T-helper 1 cell treated with Interleukin-12 subunit alpha and Interleukin-12 subunit beta and Interleukin-4 antibody, amounts not matched to agents 30 ng/mL and 1 ng/mL, for 36 hours (primary cell): ENCODE measurements around the gene CFAP77. TPM values are rescaled to one million over a fixed set of nuclear protein-coding genes. Genes with fewer than 3 reads are reported as not detected.
"Not testable (repeated sequence)": the region's sequence is repeated elsewhere in the genome, so short reads cannot be mapped to it uniquely, and the experiment has no call there.

Experiments
- intact Hi-C: fragments of 100-400 bp; cut with micrococcal nuclease; formaldehyde crosslinking; loops from one replicate; pipeline ENCODE4 v1.15.1; 2024
- total RNA-seq: library from RNA; stranded (reverse); gene quantifications from 2 replicates; pipeline ENCODE4 v1.2.3, GENCODE V29; 2022

Gene CFAP77
- total RNA-seq, 1 donor from 2014 or later, result not detected

DNA sequence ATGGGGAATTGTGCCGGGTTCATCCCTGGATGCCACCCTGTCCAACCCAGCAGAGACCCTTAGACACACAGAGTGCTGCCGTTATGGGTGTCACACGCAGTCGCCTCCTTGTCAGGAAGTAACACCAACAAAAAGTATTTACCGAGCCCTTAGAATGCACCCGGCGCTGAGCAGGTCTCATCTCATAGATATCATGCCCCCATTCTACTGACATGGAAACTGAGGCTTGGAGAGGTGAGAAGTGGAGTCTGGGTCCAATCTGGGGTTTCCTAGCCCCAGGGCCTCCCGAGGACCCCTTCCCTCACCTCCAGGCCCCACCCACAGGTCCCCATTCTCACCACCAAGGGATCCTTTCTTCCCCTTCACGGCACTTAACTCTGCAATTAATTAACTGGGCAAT is 135.6 kb downstream of the CFAP77 start:
- intact Hi-C loops, result no loop called here

- intact Hi-C loops, result no loop called here
Measured at GRCh38 chr9:132546148-132547051, 136.4 kb downstream of the CFAP77 start.

GRCh38 chr9:132547052-132547431 is 137.0 kb downstream of the CFAP77 start:
- intact Hi-C loops, result no loop called here

DNA sequence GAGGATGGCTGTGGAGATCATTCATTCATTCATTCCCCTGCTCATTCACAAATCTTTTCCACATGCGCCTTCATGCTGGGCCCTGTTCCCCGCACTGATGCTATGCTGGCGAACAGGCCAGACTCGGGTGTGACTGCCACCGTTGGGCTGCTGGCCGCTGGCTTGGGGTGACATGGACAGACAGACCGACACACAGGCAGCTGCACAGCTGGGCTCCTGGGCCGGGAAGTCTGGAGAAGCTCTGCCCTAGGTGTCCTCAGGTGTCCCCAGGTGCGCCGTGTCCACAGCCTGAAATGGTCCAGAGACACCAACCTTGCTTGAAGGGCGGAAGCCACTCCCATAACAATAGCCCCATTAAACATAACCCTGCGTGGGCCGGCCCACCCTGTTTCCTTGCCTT is 137.4 kb downstream of the CFAP77 start:
- intact Hi-C loops, result no loop called here

DNA sequence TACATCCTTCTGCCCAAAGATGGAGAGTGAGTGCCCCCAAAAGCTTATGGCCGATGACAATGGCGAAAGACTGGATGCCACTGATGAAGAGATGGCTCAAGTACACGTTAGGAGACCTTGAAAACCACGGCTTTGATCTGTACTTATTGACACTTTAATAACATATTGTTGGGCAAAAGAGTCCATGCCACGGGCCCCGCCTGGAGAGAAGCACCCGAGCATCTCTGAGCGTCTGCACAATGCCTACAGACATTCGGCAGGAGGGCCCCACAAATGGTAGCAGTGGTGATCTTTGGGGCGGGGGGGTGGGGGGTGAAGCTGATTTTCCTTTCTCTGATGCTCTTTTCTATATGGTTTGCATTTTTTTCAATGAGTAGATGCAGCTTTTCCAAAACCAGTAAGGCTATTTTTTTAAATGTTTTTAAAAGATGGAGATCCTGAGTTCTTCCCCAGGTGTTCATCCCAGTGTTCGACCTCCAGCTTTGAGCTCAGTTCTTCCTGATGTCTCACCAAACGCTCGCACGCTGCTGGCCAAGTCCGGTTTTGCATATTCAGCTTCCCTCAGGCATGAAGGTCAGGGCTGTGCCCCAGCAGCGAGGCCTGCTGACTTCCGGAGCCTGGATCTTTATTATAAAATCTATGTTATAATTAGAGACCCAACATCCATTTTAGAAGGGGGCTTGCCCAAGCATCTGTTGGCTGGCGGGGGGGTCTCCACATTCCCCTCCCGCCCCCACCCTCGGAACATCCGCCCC is 138.1 kb downstream of the CFAP77 start:
- intact Hi-C loops, result no loop called here

- intact Hi-C loops, result no loop called here
Measured at GRCh38 chr9:132548751-132549640, 139.0 kb downstream of the CFAP77 start.

GRCh38 chr9:132551556-132551955 is 141.5 kb downstream of the CFAP77 start:
- intact Hi-C loops, result no loop called here

GRCh38 chr9:132552041-132552440 is 142.0 kb downstream of the CFAP77 start:
- intact Hi-C loops, result no loop called here

GRCh38 chr9:132554755-132555154 is 144.7 kb downstream of the CFAP77 start:
- intact Hi-C loops, result no loop called here

DNA sequence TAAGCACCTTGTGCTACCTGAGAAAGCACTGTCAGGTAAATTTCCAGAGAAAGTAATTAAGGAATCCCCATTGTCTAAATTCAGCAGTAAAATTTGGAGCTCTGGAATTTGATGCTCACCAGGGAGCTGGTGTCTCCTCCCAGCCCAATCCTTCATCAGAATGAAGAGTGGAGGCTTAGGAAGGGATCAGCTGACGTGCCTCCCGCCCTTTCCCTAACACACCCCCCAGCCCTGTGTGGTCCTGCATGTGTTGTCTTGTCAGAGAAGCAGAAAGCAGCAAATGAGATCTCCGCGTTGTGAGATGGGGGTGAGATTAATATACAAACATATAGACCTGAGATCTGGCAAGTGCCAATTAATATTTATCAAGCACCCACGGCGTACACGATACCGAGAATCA is 145.5 kb downstream of the CFAP77 start:
- intact Hi-C loops, result no loop called here

GRCh38 chr9:132556235-132556634 is 146.2 kb downstream of the CFAP77 start:
- intact Hi-C loops, result no loop called here

DNA sequence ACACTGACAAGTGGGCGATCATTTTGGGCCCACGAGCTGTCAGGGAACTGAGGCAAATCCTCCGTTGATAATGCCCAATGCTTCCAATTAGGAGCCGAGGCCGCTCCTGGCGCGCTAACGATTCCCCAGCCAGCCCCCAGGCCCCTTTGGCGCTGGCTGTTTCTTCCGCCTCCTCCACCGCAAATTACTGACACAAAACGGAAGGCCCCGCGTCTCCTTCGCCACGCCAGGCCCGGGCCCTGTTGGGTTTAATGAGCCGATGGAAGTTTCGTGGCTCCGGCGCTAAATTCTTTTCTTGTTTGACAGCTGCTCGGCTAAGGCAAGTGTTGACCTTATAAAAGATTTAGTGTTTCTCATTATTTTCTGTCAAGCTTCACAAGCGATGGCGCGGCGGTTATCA is 146.7 kb downstream of the CFAP77 start:
- intact Hi-C loops, result no loop called here

DNA sequence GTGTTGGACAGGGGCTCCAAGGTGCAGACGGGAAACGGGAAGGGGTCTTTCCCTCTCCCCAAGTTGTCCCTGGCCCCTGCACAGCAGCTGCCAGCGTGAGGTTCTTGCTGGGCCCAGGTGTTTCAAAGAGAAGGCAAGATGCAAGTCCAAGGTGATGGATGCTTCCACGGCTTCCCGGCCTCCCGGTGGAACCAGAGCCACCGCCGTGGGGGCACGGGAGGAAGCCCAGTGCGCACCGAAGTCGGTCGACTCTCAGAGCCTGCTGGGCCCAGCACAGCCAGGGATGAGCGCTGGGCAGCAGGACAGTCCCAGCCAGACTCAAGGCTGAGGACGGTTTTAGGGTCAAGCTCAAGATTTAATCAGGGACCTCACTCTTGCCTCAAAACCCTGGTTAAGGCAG is 147.1 kb downstream of the CFAP77 start:
- intact Hi-C loops, result no loop called here

- intact Hi-C loops, result no loop called here
Measured at GRCh38 chr9:132559711-132560110, 149.7 kb downstream of the CFAP77 start.

DNA sequence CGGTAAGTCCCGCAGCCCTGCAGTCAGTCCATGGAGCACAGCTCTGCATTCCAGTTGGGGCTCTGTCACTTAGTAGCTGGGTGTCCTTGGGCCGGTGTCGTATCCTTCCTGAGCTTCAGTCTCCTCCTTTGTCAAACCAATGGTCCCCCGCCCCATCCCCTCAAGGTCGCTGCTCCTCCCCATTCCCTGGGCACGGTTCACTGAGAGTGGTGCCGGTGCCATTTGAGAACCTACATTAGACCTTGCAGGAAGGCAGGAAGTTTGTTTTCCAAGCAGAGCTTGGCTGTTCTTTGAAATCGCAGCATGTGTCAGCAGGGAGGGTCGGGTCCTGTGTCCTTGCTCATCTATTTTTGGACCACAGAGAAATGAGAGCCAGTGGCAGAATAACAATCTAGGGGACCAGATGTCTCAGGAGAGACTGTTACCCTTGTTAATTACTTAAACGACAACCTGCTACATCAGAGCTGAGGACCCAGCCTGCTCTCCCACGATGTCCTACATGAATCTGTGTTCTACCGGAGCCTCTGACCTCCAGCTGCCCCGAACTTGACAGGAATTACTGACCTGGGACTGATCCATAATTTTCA is 150.7 kb downstream of the CFAP77 start:
- intact Hi-C loops, result no loop called here

DNA sequence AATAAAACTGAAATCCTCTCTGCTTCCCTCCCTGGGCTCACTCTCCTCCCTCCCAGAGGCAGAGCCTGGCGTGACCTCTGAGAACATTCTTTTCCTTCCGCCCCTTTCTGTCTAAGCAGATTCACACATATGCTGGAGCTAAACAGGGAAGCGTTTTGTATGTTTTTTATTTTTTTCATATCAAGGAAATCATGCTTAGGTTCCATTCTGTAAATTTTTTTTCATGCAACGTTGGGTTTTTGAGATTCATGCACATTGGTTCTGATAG is 152.2 kb downstream of the CFAP77 start:
- intact Hi-C loops, result no loop called here

DNA sequence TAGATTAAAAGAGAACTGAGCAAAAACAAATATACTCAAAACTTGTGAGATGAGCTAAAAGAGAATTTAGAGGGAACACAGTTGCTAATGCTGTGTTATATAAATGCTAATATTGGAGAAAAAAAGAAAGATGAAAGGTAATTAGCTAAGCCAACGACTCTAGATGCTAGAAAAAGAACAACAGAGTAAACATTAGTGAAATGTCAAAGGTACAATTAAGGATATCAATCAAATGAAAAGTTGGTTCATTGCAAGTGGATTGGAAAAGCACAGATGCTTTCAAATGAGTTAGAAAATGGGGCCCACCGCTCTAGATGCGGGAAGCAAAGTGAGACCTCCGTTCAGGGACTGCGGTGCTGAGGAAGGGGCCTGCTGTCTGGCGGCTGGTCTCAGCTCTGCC is 154.5 kb downstream of the CFAP77 start:
- intact Hi-C loops, result no loop called here

GRCh38 chr9:132568787-132569186 is 158.8 kb downstream of the CFAP77 start:
- intact Hi-C loops, result not testable (repeated sequence)

GRCh38 chr9:132571806-132572600 is 162.0 kb downstream of the CFAP77 start:
- intact Hi-C loops, result no loop called here

GRCh38 chr9:132572921-132573320 is 162.9 kb downstream of the CFAP77 start:
- intact Hi-C loops, result no loop called here
